GM21381 (cell line): ENCODE results near the gene RIN3.

Experiments
- ATAC-seq: cut with Tn5 transposase; IDR thresholded peaks from one replicate; pipeline ENCODE4 v1.9.1; 2021; ENCODE audit warnings: mild to moderate bottlenecking, moderate library complexity; ENCODE audit not compliant: unreplicated experiment

Gene RIN3, protein sequence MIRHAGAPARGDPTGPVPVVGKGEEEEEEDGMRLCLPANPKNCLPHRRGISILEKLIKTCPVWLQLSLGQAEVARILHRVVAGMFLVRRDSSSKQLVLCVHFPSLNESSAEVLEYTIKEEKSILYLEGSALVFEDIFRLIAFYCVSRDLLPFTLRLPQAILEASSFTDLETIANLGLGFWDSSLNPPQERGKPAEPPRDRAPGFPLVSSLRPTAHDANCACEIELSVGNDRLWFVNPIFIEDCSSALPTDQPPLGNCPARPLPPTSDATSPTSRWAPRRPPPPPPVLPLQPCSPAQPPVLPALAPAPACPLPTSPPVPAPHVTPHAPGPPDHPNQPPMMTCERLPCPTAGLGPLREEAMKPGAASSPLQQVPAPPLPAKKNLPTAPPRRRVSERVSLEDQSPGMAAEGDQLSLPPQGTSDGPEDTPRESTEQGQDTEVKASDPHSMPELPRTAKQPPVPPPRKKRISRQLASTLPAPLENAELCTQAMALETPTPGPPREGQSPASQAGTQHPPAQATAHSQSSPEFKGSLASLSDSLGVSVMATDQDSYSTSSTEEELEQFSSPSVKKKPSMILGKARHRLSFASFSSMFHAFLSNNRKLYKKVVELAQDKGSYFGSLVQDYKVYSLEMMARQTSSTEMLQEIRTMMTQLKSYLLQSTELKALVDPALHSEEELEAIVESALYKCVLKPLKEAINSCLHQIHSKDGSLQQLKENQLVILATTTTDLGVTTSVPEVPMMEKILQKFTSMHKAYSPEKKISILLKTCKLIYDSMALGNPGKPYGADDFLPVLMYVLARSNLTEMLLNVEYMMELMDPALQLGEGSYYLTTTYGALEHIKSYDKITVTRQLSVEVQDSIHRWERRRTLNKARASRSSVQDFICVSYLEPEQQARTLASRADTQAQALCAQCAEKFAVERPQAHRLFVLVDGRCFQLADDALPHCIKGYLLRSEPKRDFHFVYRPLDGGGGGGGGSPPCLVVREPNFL

DNA sequence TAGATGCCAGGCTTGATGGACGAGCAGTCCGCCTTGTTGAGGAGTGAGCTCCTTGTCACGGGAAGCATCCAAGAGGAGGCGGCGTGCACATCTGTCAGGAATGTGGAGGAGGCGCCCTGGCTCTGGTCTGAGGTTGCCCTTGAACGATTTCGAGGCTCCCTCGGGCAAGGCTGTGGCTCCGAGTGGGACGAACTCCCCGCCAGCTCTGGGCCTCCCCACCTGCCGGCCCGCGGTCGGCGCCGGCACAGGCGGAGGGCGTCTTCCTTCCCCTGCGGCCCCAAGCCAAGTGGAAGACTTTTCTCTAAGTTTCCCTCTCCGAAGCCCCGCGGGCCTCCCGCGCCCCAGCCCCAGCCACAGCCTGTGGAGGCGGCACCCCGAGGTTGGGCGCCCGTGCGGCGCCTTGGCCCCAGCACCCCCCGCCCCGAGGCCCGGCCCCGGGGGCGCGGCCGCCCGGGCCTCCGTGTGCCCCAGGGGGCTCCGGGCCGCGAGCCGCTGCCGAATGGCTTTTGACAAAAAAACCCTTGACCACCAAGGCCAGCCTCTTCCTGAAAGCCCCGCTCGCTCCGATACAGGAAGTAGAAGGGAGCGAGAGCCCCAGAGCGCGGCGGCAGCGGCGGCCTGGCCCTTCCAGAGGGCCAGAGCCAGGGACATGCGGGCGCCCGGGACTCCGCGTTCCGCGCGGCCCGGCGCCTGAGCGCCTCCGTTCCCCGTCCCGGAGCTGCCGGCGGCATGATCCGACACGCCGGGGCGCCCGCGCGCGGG is at the start of gene RIN3:
RIN3 (plus strand) TSS at position 578 of the 762 bp plus-strand sequence; CDS start at position 730, 152 bp downstream.
- ATAC-seq = peak; percentile 65

DNA sequence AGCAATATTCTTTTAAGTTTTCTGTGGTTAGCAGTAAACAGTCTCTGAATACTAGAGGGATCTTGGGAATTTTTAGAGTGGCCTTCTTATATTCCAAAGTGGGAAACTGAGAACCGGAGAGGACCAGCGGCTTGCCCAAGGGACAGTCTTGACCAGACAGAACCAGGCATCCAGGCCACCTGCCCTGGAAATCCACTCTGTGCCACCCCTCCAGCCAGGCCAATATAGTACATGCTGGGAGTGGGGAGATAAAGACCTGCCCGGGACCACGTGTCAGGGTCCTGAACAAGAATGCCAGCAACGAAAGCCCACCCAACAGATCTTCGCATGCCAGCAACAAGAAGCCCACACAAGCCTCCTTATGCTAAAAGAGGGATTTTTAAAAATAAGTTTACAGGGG is 49.4 kb upstream of the RIN3 start:
- ATAC-seq = no peak

DNA sequence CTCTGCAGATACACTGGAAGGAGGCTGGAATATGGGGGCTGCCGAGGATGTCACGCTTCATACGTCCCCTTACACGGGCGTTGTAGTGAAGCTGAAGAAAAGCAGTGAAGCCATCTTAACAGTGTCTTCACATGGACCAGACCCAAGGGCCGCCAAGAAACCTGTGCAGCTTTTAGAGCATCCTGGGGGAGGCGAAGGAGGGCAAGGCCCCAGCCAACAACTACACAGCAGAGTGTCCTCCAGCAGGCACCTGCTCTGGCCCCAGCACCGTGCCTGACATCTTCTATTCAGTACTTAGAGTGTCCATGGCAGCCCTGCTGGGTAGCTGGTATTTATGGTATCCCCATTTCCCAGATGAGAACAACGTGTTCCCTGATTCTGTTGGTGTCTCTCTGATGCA is 48.9 kb upstream of the RIN3 start:
- no peak for ATAC-seq

DNA sequence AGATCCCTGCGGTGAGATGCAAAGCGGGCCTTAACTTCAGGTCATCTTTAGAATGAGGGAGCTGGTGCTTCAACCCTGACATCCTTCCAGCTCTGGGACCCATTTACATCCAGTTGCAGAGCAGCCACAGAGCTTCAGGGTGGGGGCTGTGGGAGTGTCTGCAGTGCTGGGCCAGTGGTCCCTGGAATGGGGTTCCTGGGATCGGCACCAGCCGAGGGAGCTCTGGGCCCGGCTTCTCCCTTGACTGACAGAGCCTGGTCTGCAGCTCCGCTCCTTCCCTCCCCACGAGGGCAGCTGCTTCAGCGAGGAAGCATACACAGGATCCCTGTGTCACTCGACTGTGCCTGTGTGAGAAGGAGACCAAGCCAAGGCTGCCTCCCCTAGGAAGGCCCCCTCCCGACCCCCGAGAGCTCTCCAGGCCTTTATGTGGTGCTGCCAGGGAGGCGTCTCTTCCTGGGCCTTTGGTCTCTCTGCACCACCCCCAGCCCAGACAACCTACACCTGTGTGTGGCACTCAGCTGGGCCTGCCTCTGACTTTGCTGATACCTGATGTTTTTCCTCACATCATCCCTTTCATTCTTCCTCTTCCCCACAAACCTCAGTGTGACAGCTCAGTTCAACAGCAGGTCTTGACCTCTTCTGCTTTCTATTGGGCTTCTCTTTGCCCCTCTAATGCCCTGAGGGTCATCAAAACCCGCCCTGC is 48.1 kb upstream of the RIN3 start:
- ATAC-seq = no peak

DNA sequence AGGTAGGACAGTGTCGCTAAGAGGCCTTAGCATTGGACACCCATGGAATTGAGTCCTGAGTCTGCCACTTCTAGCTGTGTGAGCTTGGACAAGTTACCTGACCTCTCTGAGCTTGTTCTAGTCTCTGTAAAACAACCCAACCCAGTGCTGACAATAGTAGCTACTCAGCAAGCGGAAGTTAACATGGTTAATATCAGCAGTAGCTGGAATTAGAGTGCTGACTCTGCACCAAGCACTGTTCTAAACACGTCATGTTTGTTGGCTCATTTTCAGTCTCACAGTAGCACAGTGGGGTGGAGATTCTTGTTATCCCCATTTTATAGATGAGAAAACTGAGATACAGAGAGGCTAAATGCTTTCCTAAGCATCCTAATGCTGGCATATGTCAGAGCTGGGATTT is 47.5 kb upstream of the RIN3 start:
- ATAC-seq = no peak

DNA sequence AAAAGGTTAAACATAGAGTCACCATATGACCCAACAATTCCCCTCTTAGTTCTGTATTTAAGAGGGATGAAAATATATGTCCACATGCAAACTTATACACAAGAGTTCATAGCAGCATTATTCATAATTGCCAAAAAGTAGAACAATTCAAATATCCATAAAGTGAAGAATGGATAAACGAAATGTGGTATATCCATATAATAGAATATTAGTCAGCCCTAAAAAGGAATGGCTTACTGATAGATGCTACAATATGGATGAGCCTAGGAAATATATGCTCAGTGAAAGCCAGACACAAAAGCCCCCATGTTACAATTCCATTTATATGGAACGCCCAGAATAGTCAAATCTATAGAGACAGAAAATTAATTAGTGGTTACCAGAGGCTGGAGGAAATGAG is 44.1 kb upstream of the RIN3 start:
- ATAC-seq = no peak

DNA sequence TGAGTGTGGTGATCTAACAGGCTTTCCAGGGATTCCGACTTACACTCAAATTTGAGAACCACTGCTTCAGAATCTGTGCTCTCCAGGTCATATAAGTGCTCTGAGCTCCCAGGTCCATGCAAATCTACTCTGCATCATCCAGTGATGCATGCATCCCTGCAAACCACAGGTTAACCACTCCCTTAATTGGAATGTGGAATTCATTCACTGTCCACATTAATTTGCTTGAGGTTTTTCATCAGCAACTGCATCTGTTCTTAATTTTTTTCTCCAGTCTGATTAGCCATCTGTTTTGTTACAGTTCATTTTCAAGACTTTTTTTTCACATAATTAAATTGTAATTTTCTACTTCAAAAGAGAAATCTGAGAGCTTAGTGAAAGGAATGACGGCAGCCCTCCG is 43.4 kb upstream of the RIN3 start:
- no peak for ATAC-seq

DNA sequence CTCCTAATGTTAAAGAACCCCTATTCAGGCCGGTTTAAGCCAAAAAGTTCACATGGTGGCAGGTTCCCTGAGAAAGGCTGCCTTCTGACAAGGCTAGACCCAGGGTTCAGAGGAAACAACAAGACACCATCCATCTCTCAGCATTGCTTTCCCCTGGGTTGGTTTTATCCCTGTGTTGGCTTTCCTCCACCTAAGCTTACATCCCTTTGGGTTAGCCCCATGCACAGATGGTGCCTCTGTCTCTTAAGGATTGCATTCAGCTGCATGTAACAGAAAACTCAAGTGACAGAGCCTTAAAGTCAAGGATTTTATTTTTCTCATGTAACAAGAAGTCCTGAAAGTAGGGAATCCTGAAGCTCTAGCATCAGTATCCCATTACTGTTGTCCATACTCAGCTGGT is 42.8 kb upstream of the RIN3 start:
- ATAC-seq = no peak

DNA sequence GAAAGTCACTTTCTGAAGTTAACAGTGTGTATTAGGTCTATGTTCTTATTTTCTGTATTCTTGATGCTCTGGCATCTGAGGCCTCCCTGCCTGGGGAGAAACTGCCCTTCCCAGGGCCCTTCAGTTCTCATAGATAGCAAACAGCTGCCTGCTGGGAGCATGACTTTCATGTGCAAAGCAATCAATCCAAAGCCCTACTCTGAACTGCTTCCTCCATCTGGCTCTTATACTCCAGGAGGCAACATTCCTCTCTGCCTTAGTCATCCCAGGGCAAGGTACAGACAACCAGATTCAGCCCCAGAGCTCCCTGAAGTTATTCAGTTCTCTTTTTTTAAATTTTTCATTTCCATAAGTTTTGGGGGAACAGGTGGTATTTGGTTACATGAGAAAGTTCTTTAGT is 41.7 kb upstream of the RIN3 start:
- ATAC-seq = no peak

DNA sequence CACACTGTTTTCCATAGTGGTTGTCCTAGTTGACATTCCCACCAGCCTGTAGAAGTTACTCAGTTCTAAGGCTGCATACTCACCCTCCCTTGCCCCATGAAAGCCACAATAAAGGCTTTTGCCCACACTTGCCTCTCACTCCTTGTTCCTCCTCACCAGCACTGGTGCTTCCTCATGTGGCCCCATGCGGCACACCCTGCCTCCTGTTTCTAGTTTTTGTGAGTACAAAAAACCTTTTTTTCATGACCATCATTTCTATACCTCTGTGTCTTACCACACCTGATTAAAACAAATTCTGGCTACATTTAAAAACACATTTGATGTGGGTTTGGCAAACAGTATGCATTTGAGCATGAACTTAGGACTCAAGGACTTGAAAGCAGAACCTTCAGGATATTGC is 40.7 kb upstream of the RIN3 start:
- no peak for ATAC-seq

DNA sequence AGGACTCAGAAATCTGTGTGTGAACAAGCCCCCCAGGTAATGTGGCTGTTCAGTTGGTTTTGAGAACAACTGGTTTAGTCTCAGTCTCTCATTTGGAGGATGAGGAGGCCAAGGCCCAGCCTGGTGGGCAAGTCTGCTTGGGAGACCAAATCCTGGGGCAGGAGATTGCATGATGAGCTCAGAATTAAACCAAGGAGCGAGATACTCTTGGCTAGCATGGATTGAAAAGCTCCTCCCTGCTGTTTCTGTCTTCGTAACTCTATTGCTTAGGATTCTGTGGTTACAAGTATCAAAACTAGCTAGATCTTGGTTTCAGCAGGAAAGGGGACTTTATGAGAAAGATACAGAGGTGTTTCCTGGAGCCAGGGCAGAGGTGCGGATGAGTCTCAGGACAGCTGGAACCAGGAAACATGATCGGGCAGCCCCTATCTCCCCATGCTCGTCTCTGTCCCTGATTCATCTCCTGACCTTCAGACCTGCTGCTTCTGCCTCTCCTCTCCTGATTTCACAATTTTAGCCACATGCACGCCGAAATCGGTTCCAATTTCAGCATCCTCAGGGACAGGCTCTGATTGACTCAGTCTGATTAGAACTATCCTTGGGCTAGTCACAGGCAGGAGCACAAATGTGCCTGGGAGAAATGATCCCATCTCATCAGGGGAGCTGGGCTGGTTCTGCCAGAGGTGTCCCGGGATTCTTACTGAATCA is 40.2 kb upstream of the RIN3 start:
- ATAC-seq = no peak

DNA sequence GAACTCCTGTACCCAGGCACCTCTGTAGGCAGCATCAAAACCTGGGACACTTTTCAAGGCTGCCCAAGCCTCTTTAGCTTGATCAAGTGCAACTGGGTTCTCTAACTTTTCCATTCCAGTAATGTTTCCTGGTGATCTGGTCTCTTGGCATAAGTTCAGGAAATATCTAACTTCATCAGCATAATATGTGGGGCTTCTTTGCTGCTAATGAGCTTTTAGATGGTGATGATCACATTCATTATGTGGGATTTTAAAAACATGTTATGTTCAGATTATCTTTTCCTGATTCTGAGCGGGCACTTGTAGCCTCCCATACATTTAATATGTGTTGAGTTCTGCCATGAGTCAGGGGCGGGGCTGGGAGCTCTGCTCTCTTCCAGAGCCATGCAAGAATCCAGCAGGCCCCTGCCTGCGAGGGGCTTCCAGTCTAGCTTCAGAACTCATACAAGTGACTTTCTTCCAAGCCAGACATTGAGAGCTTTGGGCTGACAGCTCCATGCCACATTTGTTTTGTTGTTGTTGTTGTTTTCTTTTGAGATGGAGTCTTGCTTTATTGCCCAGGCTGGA is 39.5 kb upstream of the RIN3 start:
- ATAC-seq = no peak

DNA sequence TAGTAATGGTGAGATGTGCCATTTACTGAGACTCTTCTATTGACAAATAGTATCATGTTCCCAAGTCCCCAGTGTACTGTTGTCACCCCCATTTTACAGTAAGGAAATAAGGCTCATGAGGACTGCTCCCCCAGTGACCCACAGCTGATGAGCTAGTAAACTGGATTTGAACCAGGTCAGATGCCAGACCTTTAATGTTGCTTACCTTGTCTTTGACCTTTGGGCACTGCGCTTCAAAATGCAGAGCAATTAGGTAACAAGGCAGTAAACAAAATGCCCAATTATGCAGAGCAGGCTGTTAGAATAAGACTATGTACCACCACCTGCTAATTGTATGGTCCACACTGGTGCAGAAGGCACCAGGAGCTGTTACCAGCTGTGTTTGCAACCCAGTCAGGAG is 38.5 kb upstream of the RIN3 start:
- ATAC-seq = no peak

DNA sequence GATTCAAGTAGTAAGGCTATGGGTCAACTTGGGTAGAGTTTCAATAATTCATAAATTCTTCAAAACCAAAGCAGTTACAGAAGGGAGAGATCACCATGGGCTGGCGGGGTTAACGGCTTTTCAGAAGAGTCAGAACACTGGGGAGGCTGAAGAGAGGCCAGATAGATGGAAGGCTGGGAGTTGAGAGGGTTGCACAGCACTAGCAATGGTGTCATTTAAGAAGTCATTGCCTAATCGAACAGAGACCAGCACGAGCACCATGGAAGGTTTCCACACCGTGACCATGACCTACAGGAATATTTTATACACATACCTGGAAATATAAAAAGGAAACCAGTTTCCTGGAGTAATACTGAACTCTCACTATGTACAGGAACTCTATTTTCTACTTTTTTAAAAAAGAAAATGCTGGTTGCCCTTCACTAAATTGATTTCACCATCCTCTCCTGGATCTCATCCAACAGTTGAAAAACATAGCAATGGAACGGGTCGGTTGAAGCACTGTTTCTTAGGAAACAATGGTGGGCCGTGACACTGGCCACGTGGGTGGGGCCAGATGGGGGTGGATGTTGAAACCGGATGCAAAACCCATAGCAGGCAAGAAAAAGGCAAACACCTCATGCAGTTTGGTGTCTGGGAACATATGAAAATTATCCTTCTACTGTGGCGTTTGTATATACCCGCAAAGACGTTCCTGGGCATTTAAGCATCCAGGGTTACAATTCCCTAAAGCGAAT is 38.0 kb upstream of the RIN3 start:
- no peak for ATAC-seq

DNA sequence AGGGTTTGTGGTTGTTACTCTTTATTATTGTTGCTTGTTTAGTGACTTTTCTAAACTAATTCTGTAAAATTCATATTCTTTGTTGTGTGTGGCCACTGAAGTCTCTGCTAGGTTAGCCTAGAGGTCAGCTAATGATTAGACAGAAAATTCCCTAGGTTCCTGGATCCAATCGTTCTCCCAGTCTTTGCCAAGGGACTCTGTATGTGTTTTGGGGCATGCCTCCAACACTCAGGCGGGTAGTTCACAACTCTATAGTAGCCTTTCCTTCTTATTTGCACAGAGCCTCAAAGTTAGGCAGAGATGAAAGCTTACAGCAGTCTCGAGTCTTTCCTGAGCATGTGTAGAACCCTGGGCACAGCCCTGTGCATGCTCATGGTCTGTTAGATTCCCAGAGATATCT is 32.7 kb upstream of the RIN3 start:
- no peak for ATAC-seq

DNA sequence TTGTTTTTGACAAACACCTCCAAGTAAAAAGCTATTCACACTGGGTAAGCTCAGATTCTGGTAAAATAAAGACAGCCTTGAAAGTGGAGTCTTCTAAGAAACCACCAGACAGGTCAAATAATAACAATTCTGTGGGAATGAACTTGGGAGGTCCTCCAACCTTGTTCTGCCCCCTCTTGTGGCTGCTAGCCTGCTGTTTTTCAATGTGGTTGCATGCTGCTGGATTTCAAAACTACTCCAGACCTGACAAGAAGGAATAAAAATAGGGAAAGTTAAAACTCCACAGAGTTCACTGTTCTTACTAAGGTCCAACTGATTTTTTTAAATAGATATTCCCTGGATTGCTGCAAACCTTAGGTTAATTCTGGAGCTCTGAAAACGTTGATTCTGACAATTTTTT is 32.2 kb upstream of the RIN3 start:
- no peak for ATAC-seq

DNA sequence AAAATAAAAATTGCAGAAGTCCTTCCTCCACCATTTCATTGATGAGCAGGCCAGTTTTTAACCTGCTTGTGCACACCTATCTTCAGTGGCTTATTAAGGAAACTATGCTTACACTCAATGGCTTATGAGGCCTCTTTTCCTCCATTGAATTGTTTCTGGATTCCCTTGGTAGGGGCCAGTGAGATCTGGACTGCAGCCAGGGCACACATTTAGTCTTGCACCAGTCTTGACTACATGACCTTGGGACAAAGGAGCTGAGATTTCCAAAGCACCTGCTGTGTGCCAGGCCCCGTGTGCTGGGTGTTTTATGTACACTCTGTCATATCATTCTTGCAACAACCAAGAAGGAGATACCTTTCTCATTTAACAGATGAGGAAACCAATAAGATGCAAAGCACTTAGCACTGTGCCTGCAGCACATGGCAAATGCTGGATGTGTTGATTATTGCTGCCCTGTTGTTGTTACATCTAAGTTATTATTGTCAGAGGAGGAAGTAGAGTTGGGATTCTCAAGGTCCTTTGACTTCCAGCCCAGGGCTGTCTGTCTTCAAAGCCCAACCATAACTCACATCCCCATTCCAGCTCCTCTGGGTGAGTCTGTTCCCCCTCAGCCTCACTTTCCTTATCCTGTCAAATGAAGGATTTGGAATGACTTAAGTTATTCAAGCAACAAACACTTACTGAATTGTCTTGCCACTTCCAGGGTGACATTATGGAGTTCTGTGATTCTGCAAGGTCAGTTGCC is 31.6 kb upstream of the RIN3 start:
- no peak for ATAC-seq

DNA sequence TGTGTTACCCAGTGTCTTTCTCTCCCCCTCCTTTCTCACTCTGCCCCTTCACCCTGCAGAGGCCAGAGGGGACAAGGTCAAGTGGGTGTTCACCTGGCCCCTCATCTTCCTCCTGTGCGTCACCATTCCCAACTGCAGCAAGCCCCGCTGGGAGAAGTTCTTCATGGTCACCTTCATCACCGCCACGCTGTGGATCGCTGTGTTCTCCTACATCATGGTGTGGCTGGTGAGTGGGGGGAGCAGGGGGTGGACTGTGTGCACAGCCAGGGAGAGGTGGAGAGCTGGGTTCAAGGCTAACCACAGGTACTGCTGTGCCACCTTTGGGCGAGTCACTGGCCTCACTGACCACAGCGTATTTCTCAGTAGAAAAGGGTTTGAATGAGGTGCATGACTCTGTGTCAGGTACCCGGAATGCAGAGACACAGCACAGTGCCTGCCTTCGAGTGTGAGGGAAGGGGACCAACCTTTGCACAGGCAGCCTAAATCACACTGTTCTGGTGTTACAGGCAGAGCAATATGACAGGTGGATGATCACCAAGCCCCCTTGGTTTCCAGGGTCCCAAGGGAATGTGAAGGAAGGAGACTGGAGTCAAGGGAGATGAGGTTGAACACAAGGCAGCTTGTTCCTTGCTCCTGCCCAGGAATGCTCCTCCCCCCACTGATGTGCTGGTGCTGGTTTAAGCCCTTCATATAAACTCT is 30.8 kb upstream of the RIN3 start:
- no peak for ATAC-seq
